ENCODE data around the gene NAIF1. TPM values are rescaled to one million over a fixed set of nuclear protein-coding genes. Genes with fewer than 3 reads are reported as not detected.

Gene NAIF1
- total and polyA plus RNA-seq, 10 of the 15 experiments (the other 5 are each of a cell fraction or from before 2014, with no cell fraction given) = 2.4 to 14.2 (median 7.1) TPM

DNA sequence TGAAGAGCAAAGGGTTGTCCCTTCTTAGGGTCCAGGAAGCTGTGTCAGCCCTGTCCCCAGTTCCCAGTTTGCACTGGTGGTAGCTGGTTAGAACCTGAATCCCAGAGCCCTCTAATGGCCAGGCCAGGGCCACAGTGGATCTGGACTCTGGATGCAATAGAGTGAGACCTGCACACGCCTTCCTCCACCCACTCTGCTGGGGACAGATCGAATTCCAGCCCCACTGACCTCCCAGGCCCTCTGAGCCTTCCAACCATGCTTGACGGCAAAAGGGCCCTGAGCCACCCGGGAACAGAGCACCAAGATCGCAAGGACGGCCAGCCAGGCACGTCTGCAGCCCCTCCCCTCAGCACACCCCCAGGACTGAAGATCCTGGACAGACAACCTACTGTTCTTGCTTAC is 23.7 kb downstream of the NAIF1 start (continued):
- TF ChIP-seq, protein P1, sequence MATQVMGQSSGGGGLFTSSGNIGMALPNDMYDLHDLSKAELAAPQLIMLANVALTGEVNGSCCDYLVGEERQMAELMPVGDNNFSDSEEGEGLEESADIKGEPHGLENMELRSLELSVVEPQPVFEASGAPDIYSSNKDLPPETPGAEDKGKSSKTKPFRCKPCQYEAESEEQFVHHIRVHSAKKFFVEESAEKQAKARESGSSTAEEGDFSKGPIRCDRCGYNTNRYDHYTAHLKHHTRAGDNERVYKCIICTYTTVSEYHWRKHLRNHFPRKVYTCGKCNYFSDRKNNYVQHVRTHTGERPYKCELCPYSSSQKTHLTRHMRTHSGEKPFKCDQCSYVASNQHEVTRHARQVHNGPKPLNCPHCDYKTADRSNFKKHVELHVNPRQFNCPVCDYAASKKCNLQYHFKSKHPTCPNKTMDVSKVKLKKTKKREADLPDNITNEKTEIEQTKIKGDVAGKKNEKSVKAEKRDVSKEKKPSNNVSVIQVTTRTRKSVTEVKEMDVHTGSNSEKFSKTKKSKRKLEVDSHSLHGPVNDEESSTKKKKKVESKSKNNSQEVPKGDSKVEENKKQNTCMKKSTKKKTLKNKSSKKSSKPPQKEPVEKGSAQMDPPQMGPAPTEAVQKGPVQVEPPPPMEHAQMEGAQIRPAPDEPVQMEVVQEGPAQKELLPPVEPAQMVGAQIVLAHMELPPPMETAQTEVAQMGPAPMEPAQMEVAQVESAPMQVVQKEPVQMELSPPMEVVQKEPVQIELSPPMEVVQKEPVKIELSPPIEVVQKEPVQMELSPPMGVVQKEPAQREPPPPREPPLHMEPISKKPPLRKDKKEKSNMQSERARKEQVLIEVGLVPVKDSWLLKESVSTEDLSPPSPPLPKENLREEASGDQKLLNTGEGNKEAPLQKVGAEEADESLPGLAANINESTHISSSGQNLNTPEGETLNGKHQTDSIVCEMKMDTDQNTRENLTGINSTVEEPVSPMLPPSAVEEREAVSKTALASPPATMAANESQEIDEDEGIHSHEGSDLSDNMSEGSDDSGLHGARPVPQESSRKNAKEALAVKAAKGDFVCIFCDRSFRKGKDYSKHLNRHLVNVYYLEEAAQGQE (IDR thresholded peaks at IDR 0.05; ENCODE audit: low read depth, low read length) = no peak
- TF ChIP-seq ZNF217 (IDR thresholded peaks at IDR 0.05) (no peak), IRF4 (IDR thresholded peaks at IDR 0.05; ENCODE audit: low read depth, low read length) (no peak), MTA2 (IDR thresholded peaks at IDR 0.05; ENCODE audit: low read depth) (no peak)
- TF ChIP-seq, protein P2, sequence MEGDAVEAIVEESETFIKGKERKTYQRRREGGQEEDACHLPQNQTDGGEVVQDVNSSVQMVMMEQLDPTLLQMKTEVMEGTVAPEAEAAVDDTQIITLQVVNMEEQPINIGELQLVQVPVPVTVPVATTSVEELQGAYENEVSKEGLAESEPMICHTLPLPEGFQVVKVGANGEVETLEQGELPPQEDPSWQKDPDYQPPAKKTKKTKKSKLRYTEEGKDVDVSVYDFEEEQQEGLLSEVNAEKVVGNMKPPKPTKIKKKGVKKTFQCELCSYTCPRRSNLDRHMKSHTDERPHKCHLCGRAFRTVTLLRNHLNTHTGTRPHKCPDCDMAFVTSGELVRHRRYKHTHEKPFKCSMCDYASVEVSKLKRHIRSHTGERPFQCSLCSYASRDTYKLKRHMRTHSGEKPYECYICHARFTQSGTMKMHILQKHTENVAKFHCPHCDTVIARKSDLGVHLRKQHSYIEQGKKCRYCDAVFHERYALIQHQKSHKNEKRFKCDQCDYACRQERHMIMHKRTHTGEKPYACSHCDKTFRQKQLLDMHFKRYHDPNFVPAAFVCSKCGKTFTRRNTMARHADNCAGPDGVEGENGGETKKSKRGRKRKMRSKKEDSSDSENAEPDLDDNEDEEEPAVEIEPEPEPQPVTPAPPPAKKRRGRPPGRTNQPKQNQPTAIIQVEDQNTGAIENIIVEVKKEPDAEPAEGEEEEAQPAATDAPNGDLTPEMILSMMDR (IDR thresholded peaks at IDR 0.05 in 2 of 3, conservative IDR thresholded peaks at IDR 0.05 in 1 of 3; ENCODE audit: control insufficient read depth in 2 of 3, extremely low read depth in 1 of 3, insufficient read depth in 1 of 3, low read depth in 3 of 3, low read length in 3 of 3) = no peak

DNA sequence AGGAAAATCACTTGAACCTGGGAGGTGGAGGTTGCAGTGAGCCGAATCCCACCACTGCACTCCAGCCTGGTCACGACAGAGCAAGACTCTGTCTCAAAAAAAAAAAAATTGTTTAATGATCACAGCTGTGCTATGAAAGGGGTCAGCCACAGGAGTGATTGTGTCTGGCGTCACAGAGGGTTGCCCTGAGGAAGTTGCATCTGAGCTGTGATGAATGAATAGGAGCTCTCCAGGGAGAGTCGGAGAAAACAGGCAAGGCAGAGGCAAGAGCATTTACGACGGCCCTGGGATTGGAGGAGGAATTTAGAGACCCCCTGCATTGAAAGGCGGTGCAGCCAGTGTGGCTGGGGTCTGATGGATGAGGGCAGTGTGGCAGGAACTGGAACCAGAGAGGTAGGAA is 25.1 kb downstream of the NAIF1 start:
- no peak for TF ChIP-seq HDAC2 (IDR thresholded peaks at IDR 0.05)
- TF ChIP-seq, protein P3, sequence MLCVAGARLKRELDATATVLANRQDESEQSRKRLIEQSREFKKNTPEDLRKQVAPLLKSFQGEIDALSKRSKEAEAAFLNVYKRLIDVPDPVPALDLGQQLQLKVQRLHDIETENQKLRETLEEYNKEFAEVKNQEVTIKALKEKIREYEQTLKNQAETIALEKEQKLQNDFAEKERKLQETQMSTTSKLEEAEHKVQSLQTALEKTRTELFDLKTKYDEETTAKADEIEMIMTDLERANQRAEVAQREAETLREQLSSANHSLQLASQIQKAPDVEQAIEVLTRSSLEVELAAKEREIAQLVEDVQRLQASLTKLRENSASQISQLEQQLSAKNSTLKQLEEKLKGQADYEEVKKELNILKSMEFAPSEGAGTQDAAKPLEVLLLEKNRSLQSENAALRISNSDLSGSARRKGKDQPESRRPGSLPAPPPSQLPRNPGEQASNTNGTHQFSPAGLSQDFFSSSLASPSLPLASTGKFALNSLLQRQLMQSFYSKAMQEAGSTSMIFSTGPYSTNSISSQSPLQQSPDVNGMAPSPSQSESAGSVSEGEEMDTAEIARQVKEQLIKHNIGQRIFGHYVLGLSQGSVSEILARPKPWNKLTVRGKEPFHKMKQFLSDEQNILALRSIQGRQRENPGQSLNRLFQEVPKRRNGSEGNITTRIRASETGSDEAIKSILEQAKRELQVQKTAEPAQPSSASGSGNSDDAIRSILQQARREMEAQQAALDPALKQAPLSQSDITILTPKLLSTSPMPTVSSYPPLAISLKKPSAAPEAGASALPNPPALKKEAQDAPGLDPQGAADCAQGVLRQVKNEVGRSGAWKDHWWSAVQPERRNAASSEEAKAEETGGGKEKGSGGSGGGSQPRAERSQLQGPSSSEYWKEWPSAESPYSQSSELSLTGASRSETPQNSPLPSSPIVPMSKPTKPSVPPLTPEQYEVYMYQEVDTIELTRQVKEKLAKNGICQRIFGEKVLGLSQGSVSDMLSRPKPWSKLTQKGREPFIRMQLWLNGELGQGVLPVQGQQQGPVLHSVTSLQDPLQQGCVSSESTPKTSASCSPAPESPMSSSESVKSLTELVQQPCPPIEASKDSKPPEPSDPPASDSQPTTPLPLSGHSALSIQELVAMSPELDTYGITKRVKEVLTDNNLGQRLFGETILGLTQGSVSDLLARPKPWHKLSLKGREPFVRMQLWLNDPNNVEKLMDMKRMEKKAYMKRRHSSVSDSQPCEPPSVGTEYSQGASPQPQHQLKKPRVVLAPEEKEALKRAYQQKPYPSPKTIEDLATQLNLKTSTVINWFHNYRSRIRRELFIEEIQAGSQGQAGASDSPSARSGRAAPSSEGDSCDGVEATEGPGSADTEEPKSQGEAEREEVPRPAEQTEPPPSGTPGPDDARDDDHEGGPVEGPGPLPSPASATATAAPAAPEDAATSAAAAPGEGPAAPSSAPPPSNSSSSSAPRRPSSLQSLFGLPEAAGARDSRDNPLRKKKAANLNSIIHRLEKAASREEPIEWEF (IDR thresholded peaks at IDR 0.05; ENCODE audit: insufficient replicate concordance, low read depth, low read length) = no peak
- DNase-seq (ENCODE audit: low read depth, low spot score) = no peak
- no peak for ATAC-seq
- no peaks in the 10 kb centered on the region for H3K36me3 ChIP-seq (ENCODE audit: control insufficient read depth in 2 of 2, insufficient read depth in 2 of 2, low read length in 1 of 2)
- no peak for FAIRE-seq
- BruUV-seq (replicated peaks) = no TSS peak
- no peak overlapping the region for H3K9ac ChIP-seq (ENCODE audit: control insufficient read depth, insufficient read depth, low read length)
- H3K79me2 ChIP-seq (ENCODE audit: control insufficient read depth, insufficient read depth, low read length) = no peaks in the 10 kb centered on the region
- intact Hi-C loops (cut with micrococcal nuclease; ENCODE audit: unreplicated experiment) (no loop called here), in situ Hi-C loops (cut with MboI) (no loop called here)
- ChIA-PET RAD21 (ENCODE audit: unreplicated experiment) (no interaction called here), CTCF (interaction anchor here (4.5 to 17.1 kb wide), 2 partner anchors 7 to 100 kb away, joined by 23 to 261 read pairs; no protein-coding TSS in a partner anchor), POLR2A (no interaction called here), SMC1A (ENCODE audit: uncharacterized antibody, unreplicated experiment) (interaction anchor here (0.6 kb wide), 1 partner anchor 10 kb away, joined by 3 read pairs; no protein-coding TSS in a partner anchor)
- H4K20me1 ChIP-seq (ENCODE audit: control insufficient read depth, insufficient read depth) = no peaks in the 10 kb centered on the region
- 60% methylated on average over 7 of the region's 7 CpGs for WGBS (ENCODE audit: insufficient coverage, insufficient replicate concordance, low lambda C conversion rate, missing lambda C conversion rate)
- no peak overlapping the region for H3K27ac ChIP-seq (ENCODE audit: control insufficient read depth, insufficient read depth)
- no peaks in the 10 kb centered on the region for H3K9me3 ChIP-seq (replicated peaks; ENCODE audit: control insufficient read depth, insufficient read depth, low read length)
- no peak overlapping the region for H3K4me2 ChIP-seq (ENCODE audit: control insufficient read depth, insufficient read depth)
- no peaks in the 10 kb centered on the region for H3K4me1 ChIP-seq (ENCODE audit: control insufficient read depth, insufficient read depth, low read length)
- H2AFZ ChIP-seq (ENCODE audit: control insufficient read depth, low read depth, low read length) = no peak overlapping the region
- H3K4me3 ChIP-seq = no peak overlapping the region
- H3K27me3 ChIP-seq (replicated peaks in 1 of 2; ENCODE audit: control insufficient read depth in 2 of 2, insufficient read depth in 2 of 2, low read length in 1 of 2) = no peaks in the 10 kb centered on the region
